ENCODE data around the gene RETREG2.
"Not testable (repeated sequence)": the region's sequence is repeated elsewhere in the genome, so short reads cannot be mapped to it uniquely, and the experiment has no call there.

RETREG2 gene

DNA sequence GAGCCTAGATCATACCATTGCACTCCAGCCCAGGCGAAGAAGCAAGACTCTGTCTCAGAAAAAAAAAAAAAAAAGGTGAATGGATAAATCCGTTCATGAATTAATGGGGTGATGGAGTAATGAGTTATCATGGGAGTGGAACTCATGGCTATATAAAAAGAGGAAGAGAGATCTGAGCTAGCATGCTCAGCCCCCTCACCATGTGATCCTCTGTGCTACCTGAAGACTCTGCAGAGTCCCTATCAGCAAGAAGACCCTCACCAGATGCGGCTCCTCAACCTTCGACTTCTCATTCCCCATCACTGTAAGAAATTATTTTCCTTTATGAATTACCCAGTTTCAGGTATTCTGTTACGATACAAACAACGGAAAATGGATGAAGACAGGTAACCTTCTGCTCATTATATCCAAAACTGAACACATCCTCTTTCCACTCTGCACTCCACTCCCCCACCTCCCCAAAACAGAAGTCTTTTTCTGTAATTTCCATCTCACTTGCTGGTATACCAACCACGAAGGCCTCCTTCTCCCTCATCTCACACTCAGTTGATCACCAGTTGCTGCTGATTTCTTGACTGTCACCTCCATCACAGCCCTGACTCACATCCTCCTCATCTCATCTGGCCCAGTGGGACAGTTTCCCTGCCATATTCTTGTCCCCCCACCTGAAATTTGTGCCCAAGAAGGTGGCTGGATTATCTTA lies 8.8 kb downstream of the RETREG2 start:
- no peak overlapping the region for H3K27ac ChIP-seq
- TF ChIP-seq, protein P1, sequence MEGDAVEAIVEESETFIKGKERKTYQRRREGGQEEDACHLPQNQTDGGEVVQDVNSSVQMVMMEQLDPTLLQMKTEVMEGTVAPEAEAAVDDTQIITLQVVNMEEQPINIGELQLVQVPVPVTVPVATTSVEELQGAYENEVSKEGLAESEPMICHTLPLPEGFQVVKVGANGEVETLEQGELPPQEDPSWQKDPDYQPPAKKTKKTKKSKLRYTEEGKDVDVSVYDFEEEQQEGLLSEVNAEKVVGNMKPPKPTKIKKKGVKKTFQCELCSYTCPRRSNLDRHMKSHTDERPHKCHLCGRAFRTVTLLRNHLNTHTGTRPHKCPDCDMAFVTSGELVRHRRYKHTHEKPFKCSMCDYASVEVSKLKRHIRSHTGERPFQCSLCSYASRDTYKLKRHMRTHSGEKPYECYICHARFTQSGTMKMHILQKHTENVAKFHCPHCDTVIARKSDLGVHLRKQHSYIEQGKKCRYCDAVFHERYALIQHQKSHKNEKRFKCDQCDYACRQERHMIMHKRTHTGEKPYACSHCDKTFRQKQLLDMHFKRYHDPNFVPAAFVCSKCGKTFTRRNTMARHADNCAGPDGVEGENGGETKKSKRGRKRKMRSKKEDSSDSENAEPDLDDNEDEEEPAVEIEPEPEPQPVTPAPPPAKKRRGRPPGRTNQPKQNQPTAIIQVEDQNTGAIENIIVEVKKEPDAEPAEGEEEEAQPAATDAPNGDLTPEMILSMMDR (IDR thresholded peaks at IDR 0.05) = no peak
- TF ChIP-seq ZFX (IDR thresholded peaks at IDR 0.05; ENCODE audit: borderline replicate concordance) = no peak

GRCh38 chr2:219197388-219197787 lies 19.3 kb downstream of the RETREG2 start:
- TF ChIP-seq ZFX (IDR thresholded peaks at IDR 0.05; ENCODE audit: borderline replicate concordance) = no peak
- TF ChIP-seq, protein P1 (IDR thresholded peaks at IDR 0.05) = no peak
- no peak overlapping the region for H3K27ac ChIP-seq

DNA sequence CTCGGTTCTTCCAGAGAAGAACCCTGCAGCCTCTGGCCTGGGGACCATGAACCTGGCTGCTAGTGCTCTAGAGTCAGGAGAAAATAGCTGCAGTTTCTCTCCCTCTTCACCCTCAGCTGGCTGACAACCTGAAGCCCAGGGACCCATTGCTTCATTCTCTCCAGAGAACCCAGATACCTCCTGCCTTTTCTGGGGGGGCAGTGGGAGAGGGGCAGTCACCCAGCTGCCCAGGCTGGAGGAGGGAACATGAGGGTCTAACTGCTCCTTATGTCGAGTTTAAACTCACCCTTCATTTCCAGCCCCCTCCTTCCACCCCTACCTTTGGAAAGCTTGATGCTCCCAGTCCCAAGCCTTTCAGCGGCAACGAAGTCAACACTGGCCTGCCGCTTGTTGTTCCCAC lies 20.9 kb downstream of the RETREG2 start:
- no peak overlapping the region for H3K27ac ChIP-seq
- TF ChIP-seq ZFX (IDR thresholded peaks at IDR 0.05; ENCODE audit: borderline replicate concordance) = no peak
- TF ChIP-seq, protein P1 (IDR thresholded peaks at IDR 0.05) = no peak

DNA sequence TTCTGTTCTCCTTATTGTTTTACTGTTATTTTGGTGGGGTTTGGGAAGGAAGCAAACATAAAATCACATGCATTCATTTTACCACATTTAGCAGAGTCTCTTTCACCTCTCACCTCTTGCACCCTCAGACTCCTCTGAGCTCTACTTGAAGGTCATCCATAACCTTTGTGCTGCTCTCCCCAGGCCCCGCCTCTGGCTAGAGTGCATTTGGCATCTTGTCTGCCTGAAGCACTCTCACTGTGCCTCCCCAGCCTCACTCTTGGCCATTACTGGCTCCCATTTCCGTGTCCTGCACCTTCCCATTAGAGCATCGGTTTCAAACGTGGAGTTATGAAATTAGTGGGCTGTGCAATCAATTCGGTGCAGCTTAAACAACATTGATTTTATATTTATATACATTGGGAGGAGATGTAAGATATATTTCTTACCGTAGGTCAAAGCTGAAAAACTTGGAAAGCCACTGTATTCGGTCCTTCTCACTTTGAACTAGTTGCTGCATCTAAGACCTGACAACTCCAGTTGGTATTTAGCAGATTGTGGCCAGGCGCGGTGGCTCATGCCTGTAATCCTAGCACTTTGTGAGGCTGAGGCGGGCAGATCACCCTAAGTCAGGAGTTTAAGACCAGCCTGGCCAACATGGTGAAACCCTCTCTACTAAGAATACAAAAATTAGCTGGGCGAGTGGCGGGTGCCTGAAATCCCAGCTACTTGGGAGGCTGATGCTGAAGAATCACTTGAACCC lies 21.6 kb downstream of the RETREG2 start:
- H3K27ac ChIP-seq = no peak overlapping the region

DNA sequence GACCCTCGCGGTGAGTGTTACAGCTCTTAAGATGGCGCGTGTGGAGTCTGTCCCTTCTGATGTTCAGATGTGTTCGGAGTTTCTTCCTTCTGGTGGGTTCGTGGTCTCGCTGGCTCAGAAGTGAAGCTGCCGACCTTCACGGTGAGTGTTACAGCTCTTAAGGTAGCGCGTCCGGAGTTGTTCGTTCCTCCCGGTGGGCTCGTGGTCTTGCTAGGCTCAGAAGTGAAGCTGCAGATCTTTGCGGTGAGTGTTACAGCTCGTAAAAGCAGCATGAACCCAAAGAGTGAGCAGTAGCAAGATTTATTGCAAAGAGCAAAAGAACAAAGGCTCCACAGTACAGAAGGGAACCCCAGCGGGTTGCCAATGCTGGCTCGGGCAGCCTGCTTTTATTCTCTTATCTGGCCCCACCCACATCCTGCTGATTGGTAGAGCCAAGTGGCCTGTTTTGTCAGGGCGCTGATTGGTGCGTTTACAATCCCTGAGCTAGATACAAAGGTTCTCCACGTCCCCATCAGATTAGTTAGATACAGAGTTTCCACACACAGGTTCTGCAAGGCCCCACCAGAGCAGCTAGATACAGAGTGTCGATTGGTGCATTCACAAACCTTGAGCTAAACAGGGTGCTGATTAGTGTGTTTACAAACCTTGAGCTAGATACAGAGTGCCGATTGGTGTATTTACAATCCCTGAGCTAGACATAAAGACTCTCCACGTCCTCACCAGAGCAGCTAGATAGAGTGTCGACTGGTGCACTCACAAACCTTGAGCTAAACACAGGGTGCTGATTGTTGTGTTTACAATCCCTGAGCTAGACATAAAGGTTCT lies 22.6 kb downstream of the RETREG2 start:
- H3K27ac ChIP-seq = not testable (repeated sequence)

More for the DNA sequence above, 21.6 kb downstream of the RETREG2 start:
- TF ChIP-seq ZFX (IDR thresholded peaks at IDR 0.05; ENCODE audit: borderline replicate concordance) = no peak

GRCh38 chr2:219201331-219201730 lies 23.3 kb downstream of the RETREG2 start:
- not testable (repeated sequence) for H3K27ac ChIP-seq

DNA sequence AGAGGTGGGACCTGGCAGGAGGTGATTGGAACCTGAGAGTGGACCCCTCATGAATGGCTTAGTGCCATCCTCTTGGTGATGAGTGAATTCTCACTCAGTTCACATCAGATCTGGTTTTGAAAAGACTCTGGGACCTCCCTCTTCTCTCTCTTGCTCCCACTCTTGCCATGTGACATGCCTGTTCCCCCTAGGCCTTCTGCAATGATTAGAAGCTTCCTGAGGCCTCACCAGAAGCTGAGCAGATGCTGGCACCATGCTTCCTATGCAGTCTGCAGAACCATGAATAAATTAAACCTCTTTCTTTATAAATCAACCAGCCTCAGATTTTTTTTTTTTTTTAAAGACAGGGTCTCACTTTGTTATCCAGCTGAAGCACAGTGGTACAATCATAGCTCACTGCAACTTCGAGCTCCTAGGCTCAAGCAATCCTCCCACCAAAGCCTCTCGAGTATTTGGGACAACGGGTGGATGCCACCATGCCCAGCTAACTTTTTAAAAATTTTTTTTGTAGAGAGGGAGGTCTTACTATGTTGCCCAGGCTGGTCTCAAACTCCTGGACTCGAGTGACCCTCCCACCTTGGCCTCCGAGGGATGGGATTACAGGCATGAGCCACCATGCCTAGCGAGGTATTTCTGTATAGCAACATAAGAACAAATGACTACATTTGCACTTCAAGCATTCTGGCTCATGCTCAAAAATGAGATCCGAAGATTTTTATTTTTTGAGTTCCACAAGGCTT lies 26.5 kb downstream of the RETREG2 start:
- TF ChIP-seq, protein P1 (IDR thresholded peaks at IDR 0.05) = no peak
- no peak for TF ChIP-seq ZFX (IDR thresholded peaks at IDR 0.05; ENCODE audit: borderline replicate concordance)
- no peak overlapping the region for H3K27ac ChIP-seq

DNA sequence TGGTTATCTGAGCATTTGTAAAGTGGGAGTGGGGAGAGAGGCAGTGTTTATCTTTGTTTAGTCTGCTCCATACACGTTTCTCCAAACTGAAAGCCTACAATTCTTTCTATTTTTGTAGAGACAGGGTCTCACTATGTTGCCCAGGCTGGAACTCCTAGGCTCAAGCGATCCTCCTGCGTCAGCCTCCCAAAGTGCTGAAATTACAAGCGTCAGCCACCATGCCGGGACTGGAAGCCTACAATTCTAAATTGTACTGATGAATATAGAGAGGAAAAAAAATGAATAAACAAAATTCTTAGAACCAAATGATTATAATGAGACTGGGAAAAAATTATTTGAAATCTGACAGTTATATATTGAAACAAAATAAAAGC lies 27.1 kb downstream of the RETREG2 start:
- H3K27ac ChIP-seq = peak overlapping the region; percentile 92; the same call in 1 of the 2 replicates
- TF ChIP-seq, protein P1 (IDR thresholded peaks at IDR 0.05) = no peak
- no peak for TF ChIP-seq ZFX (IDR thresholded peaks at IDR 0.05; ENCODE audit: borderline replicate concordance)
